ENCODE data around the gene AFF4. TPM values are rescaled to one million over a fixed set of nuclear protein-coding genes. Genes with fewer than 3 reads are reported as not detected.

AFF4 gene
- total RNA-seq, 1 experiment from 2014 or later = 38.6 TPM

DNA sequence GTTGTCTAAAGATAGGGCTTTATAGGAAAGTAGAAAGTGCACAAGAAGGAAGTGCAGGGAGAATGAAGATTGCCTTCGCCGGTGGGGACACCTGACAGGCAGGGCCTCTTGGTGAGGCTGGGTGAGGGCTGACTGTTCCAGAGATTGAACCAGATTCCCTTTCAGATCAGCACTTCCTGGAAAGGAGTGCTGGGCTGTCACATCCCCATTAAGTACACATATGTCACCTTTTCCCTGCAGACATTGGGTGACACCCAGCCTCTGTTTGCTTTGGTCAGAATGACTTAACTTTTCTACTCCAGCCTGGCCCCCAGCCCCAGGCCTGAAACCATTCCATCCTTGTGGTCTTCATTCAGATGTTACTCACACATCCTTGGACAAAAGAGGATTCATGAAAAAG is 125.6 kb downstream of the AFF4 start:
- Histone ChIP-seq H2AFZ (ENCODE audit: low read depth, low read length, poor library complexity, severe bottlenecking) (no peak overlapping the region), H3K9me3 (ENCODE audit: control insufficient read depth in 1 of 2, insufficient read depth in 1 of 2, low read depth in 1 of 2, low read length in 2 of 2) (no peaks in the 10 kb centered on the region), H3K4me2 (ENCODE audit: low read length) (no peak overlapping the region), H3K27ac (ENCODE audit: low read depth, low read length) (no peak overlapping the region), H4K20me1 (ENCODE audit: insufficient read depth) (no peaks in the 10 kb centered on the region), H3K4me1 (ENCODE audit: control insufficient read depth in 1 of 2, insufficient read depth in 2 of 2, low read length in 2 of 2) (0 out of 4 replicates have a peak, but pooled peaks cover 0 to 4% of the 10 kb centered on the region in 2 experiments), H3K9me2 (ENCODE audit: insufficient read depth) (no peaks in the 10 kb centered on the region), H3K4me3 (replicated peaks in 1 of 2; ENCODE audit: low read depth in 1 of 2, low read length in 2 of 2) (no peak overlapping the region), H3K27me3 (ENCODE audit: insufficient read depth, low read length) (no peaks in the 10 kb centered on the region), H3K36me3 (ENCODE audit: control insufficient read depth in 1 of 2, insufficient read depth in 2 of 2, low read length in 2 of 2) (no peaks in the 10 kb centered on the region), H3K9ac (ENCODE audit: low read length) (no peak overlapping the region), H3K79me2 (ENCODE audit: insufficient read depth, low read length) (no peaks in the 10 kb centered on the region)
- BruUV-seq (replicated peaks) = no TSS peak
- ATAC-seq (no peak), DNase-seq (ENCODE audit: low read depth, low spot score) (no peak)
- TF ChIP-seq, protein P1, sequence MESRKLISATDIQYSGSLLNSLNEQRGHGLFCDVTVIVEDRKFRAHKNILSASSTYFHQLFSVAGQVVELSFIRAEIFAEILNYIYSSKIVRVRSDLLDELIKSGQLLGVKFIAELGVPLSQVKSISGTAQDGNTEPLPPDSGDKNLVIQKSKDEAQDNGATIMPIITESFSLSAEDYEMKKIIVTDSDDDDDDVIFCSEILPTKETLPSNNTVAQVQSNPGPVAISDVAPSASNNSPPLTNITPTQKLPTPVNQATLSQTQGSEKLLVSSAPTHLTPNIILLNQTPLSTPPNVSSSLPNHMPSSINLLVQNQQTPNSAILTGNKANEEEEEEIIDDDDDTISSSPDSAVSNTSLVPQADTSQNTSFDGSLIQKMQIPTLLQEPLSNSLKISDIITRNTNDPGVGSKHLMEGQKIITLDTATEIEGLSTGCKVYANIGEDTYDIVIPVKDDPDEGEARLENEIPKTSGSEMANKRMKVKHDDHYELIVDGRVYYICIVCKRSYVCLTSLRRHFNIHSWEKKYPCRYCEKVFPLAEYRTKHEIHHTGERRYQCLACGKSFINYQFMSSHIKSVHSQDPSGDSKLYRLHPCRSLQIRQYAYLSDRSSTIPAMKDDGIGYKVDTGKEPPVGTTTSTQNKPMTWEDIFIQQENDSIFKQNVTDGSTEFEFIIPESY (IDR thresholded peaks at IDR 0.05; ENCODE audit: extremely low read depth, insufficient replicate concordance, low read length) = no peak
- TF ChIP-seq CBX3 (IDR thresholded peaks at IDR 0.05; ENCODE audit: low read depth) (no peak), TCF7L2 (IDR thresholded peaks at IDR 0.05; ENCODE audit: borderline replicate concordance, extremely low read depth, insufficient read depth, insufficient read length) (no peak), ZFX (IDR thresholded peaks at IDR 0.05) (no peak)
- TF ChIP-seq, protein P2, sequence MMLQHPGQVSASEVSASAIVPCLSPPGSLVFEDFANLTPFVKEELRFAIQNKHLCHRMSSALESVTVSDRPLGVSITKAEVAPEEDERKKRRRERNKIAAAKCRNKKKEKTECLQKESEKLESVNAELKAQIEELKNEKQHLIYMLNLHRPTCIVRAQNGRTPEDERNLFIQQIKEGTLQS (IDR thresholded peaks at IDR 0.05) = no peak
- POLR2A ChIA-PET = no interaction called here
- CTCF ChIA-PET = no interaction called here
- RAD21 ChIA-PET (ENCODE audit: low non-redundant PET in 1 of 2, low total read pairs in 2 of 2, uncharacterized antibody in 2 of 2, unreplicated experiment in 2 of 2) = no interaction called here
- intact Hi-C loops (cut with micrococcal nuclease) = no loop called here

DNA sequence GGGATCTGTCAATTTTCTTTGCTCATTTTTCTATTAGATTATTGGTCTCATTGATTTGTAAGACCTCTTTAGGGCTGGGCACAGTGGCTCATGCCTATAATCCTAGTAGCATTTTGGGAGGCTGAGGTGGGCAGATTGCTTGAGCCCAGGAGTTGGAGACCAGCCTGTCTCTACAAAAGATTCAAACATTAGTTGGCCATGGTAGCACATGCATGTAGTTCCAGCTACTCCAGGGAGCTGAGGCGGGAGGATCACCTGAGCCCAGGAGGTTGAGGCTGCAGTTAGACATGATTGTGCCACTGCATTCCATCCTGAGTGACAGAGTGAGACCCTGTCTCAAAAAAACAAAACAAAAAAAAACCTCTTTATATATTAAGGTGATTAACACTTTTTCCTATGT is 126.6 kb downstream of the AFF4 start:
- ChIA-PET CTCF (interaction anchor here (2.7 kb wide), 1 partner anchor 17 kb away, joined by 11 read pairs; no protein-coding TSS in a partner anchor), POLR2A (no interaction called here), RAD21 (ENCODE audit: low non-redundant PET in 1 of 2, low total read pairs in 2 of 2, uncharacterized antibody in 2 of 2, unreplicated experiment in 2 of 2) (no interaction called here)
- TF ChIP-seq CEBPB (IDR thresholded peaks at IDR 0.05; ENCODE audit: low read depth) = no peak
- TF ChIP-seq, protein P3, sequence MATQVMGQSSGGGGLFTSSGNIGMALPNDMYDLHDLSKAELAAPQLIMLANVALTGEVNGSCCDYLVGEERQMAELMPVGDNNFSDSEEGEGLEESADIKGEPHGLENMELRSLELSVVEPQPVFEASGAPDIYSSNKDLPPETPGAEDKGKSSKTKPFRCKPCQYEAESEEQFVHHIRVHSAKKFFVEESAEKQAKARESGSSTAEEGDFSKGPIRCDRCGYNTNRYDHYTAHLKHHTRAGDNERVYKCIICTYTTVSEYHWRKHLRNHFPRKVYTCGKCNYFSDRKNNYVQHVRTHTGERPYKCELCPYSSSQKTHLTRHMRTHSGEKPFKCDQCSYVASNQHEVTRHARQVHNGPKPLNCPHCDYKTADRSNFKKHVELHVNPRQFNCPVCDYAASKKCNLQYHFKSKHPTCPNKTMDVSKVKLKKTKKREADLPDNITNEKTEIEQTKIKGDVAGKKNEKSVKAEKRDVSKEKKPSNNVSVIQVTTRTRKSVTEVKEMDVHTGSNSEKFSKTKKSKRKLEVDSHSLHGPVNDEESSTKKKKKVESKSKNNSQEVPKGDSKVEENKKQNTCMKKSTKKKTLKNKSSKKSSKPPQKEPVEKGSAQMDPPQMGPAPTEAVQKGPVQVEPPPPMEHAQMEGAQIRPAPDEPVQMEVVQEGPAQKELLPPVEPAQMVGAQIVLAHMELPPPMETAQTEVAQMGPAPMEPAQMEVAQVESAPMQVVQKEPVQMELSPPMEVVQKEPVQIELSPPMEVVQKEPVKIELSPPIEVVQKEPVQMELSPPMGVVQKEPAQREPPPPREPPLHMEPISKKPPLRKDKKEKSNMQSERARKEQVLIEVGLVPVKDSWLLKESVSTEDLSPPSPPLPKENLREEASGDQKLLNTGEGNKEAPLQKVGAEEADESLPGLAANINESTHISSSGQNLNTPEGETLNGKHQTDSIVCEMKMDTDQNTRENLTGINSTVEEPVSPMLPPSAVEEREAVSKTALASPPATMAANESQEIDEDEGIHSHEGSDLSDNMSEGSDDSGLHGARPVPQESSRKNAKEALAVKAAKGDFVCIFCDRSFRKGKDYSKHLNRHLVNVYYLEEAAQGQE (IDR thresholded peaks at IDR 0.05; ENCODE audit: low read depth) = no peak
- H3K27me3 ChIP-seq (ENCODE audit: insufficient read depth, low read length) = no peaks in the 10 kb centered on the region
- intact Hi-C loops (cut with micrococcal nuclease) = no loop called here
- no peaks in the 10 kb centered on the region for H3K79me2 ChIP-seq (ENCODE audit: insufficient read depth, low read length)
- 0 out of 4 replicates have a peak, but pooled peaks cover 0 to 4% of the 10 kb centered on the region in 2 experiments for H3K4me1 ChIP-seq (ENCODE audit: control insufficient read depth in 1 of 2, insufficient read depth in 2 of 2, low read length in 2 of 2)
- H3K36me3 ChIP-seq (ENCODE audit: control insufficient read depth in 1 of 2, insufficient read depth in 2 of 2, low read length in 2 of 2) = no peaks in the 10 kb centered on the region
- no peaks in the 10 kb centered on the region for H4K20me1 ChIP-seq (ENCODE audit: insufficient read depth)
- no TSS peak for BruUV-seq (replicated peaks)
- H3K9me2 ChIP-seq (ENCODE audit: insufficient read depth) = no peaks in the 10 kb centered on the region
- DNase-seq (ENCODE audit: low read depth, low spot score) = no peak
- H3K9me3 ChIP-seq (ENCODE audit: control insufficient read depth in 1 of 2, insufficient read depth in 1 of 2, low read depth in 1 of 2, low read length in 2 of 2) = no peaks in the 10 kb centered on the region
- no peak overlapping the region for H3K4me3 ChIP-seq (replicated peaks in 1 of 2; ENCODE audit: low read depth in 1 of 2, low read length in 2 of 2)
- no peak overlapping the region for H3K27ac ChIP-seq (ENCODE audit: low read depth, low read length)
- ATAC-seq = no peak
- no peak overlapping the region for H3K4me2 ChIP-seq (ENCODE audit: low read length)
- H3K9ac ChIP-seq (ENCODE audit: low read length) = no peak overlapping the region
- no peak overlapping the region for H2AFZ ChIP-seq (ENCODE audit: low read depth, low read length, poor library complexity, severe bottlenecking)
